Astrocyte (in vitro differentiated cells and primary cell): ENCODE results near the gene PCNA. TPM values are rescaled to one million over a fixed set of nuclear protein-coding genes. Genes with fewer than 3 reads are reported as not detected.
"Not testable (repeated sequence)": the region's sequence is repeated elsewhere in the genome, so short reads cannot be mapped to it uniquely, and the experiment has no call there.

ENCODE experiments used
- DNase-seq: peaks from one replicate; pipeline ENCODE4 v3.0.0-alpha.2; 2010; ENCODE audit warnings: low read depth
- FAIRE-seq: peaks from 2 replicates; lab custom pipeline; 2011; peaks lifted over from hg19 to GRCh38; lab: Jason Lieb, UNC
- H2AFZ ChIP-seq: 2 replicates; pipeline ENCODE4 v1.6.0; 2012; ENCODE audit warnings: low read depth, low read length, inconsistent platforms
- H3K27ac ChIP-seq: 2 replicates; pipeline ENCODE4 v1.5.1; 2011; ENCODE audit warnings: low read depth, low read length, inconsistent platforms
- H3K27me3 ChIP-seq: 2 replicates; pipeline ENCODE4 v1.6.0; 2011; ENCODE audit warnings: low read length, inconsistent platforms; ENCODE audit not compliant: insufficient read depth
- H3K36me3 ChIP-seq: 2 replicates; pipeline ENCODE4 v1.5.1; 2011; ENCODE audit warnings: low read length, inconsistent platforms; ENCODE audit not compliant: insufficient read depth
- H3K4me1 ChIP-seq: 2 replicates; pipeline ENCODE4 v1.5.1; 2011; ENCODE audit warnings: low read length, inconsistent platforms; ENCODE audit not compliant: insufficient read depth
- H3K4me2 ChIP-seq: 2 replicates; pipeline ENCODE4 v1.6.0; 2012; ENCODE audit warnings: low read length, inconsistent platforms
- H3K4me3 ChIP-seq: 2 replicates; pipeline ENCODE4 v1.5.1; 2011; ENCODE audit warnings: low read depth, mild to moderate bottlenecking, low read length, inconsistent platforms; ENCODE audit not compliant: insufficient read depth
- H3K79me2 ChIP-seq: 2 replicates; pipeline ENCODE4 v1.6.0; 2012; ENCODE audit warnings: mild to moderate bottlenecking, low read length, inconsistent platforms; ENCODE audit not compliant: insufficient read depth
- H3K9ac ChIP-seq: 2 replicates; pipeline ENCODE4 v1.6.0; 2012; ENCODE audit warnings: mild to moderate bottlenecking, low read length, inconsistent platforms
- H3K9me3 ChIP-seq: 2 replicates; pipeline ENCODE4 v1.5.1; 2012; ENCODE audit warnings: low read depth, mild to moderate bottlenecking, low read length, inconsistent platforms; ENCODE audit not compliant: insufficient read depth
- H4K20me1 ChIP-seq: 2 replicates; pipeline ENCODE4 v1.6.0; 2012; ENCODE audit warnings: low read length, inconsistent platforms; ENCODE audit not compliant: insufficient read depth
- H3K27ac Mint-ChIP-seq: one replicate; pipeline ENCODE4 v1.8.0; 2021; ENCODE audit warnings: mild to moderate bottlenecking, mixed read lengths; ENCODE audit not compliant: unreplicated experiment
- H3K27me3 Mint-ChIP-seq: one replicate; pipeline ENCODE4 v1.8.0; 2021; ENCODE audit warnings: low read depth, mixed read lengths; ENCODE audit not compliant: unreplicated experiment
- H3K36me3 Mint-ChIP-seq: one replicate; pipeline ENCODE4 v1.8.0; 2021; ENCODE audit warnings: low read depth, mixed read lengths; ENCODE audit not compliant: unreplicated experiment
- H3K4me1 Mint-ChIP-seq: one replicate; pipeline ENCODE4 v1.8.0; 2021; ENCODE audit warnings: low read depth, mixed read lengths; ENCODE audit not compliant: unreplicated experiment
- H3K4me3 Mint-ChIP-seq: one replicate; pipeline ENCODE4 v1.8.0; 2021; ENCODE audit warnings: mild to moderate bottlenecking, moderate library complexity, mixed read lengths; ENCODE audit not compliant: unreplicated experiment
- H3K9me3 Mint-ChIP-seq: one replicate; pipeline ENCODE4 v1.8.0; 2021; ENCODE audit warnings: mild to moderate bottlenecking, mixed read lengths; ENCODE audit not compliant: unreplicated experiment
- EZH2 ChIP-seq: IDR thresholded peaks from 2 replicates; pipeline ENCODE4 v1.6.1; 2012; ENCODE audit warnings: mild to moderate bottlenecking, low read length, inconsistent platforms; ENCODE audit not compliant: insufficient read depth
- total RNA-seq: library from RNA; stranded (reverse); gene quantifications from 2 replicates; pipeline ENCODE4 v1.2.1, GENCODE V29; 2021
- TF ChIP-seq, protein P1 (sequence below): IDR thresholded peaks from 2 replicates; pipeline ENCODE4 v1.5.1; 2011; ENCODE audit warnings: low read depth, mild to moderate bottlenecking, inconsistent platforms, low read length, moderate library complexity; ENCODE audit not compliant: insufficient read depth

Gene PCNA
- total RNA-seq, 1 donor from 2014 or later: 77.6 TPM

DNA sequence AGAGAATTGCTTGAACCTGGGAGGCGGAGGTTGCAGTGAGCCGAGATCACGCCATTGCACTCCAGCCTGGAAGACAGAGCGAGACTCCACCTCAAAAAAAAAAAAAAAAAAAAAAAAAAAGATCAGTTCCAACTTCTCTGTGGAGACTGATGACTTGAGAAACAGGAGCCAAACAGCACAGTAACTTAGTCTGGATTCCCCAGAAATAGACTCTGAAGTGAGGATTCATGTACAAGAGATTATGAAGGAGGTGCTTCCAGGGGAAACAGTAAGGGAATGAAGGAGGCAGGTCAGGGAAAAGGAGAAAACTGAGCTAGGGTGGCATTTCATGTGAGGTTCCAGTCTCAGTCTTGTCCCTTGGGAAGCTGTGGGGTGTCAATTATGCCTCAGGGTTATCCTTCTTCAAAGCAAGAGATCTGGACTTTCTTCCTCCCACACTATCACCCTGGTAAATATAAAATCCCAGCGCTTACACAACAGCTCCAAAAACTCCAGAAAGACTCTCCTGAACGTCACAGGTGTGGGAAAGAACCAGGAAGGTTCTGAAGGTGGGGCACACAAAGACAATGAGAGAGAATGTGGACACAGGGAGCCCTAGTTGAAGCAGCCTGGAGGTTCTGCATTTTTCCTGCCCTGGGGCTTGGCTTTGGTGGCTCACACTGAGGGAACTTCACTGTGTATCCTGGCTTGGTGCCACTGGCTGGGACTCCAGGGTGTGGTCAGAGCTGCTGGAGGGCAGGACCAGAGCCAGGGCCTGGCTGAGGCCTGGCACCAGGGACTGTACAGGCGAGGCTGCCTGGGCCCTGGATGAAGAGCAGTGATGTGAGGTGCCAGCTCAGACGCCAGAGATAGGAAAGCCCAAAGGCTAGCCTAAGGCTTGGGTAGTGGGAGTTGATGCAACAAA lies 46.8 kb downstream of the PCNA start:
- no peak for FAIRE-seq

DNA sequence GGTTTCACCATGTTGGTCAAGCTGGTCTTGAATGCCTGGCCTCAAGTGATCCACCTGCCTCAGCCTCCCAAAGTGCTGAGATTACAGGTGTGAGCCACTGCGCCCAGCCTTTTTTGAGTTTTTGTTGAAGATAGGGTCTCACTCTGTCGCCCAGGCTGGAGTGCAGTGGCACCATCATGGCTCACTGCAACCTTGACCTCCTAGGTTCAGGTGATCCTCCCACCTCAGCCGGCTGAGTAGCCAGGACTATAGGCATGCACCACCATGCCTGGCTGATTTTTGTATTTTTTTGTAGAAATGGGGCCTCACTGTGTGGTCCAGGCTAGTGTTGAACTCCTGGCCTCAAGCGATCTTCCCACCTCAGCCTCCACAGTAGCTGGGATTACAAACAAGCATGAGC lies 47.8 kb downstream of the PCNA start:
- not testable (repeated sequence) for H3K4me1 ChIP-seq, H3K27ac ChIP-seq, H3K27ac Mint-ChIP-seq, H3K4me3 ChIP-seq, H3K9ac ChIP-seq, H3K79me2 ChIP-seq, H3K9me3 Mint-ChIP-seq, H3K4me3 Mint-ChIP-seq, H3K9me3 ChIP-seq, H2AFZ ChIP-seq, H3K36me3 ChIP-seq, H4K20me1 ChIP-seq, H3K27me3 Mint-ChIP-seq, H3K36me3 Mint-ChIP-seq, H3K4me1 Mint-ChIP-seq, H3K4me2 ChIP-seq, DNase-seq, FAIRE-seq, H3K27me3 ChIP-seq

More for the DNA sequence above, 46.8 kb downstream of the PCNA start:
- Histone ChIP-seq H3K4me3 (no peak overlapping the region), H3K36me3 (no peaks in the 10 kb centered on the region), H3K9me3 (no peaks in the 10 kb centered on the region), H3K27me3 (no peaks in the 10 kb centered on the region), H3K4me2 (peak overlapping the region; percentile 0), H2AFZ (peak overlapping the region; percentile 18), H3K9ac (no peak overlapping the region), H3K79me2 (no peaks in the 10 kb centered on the region), H4K20me1 (no peaks in the 10 kb centered on the region), H3K27ac (no peak overlapping the region), H3K4me1 (peaks cover 8% of the 10 kb centered on the region)
- H3K4me1 Mint-ChIP-seq: no peaks in the 10 kb centered on the region
- peak; percentile 45 for DNase-seq
- H3K36me3 Mint-ChIP-seq: no peaks in the 10 kb centered on the region
- no peaks in the 10 kb centered on the region for H3K9me3 Mint-ChIP-seq
- no peak overlapping the region for H3K4me3 Mint-ChIP-seq
- H3K27ac Mint-ChIP-seq: no peak overlapping the region
- no peak for TF ChIP-seq EZH2
- TF ChIP-seq, protein P1, sequence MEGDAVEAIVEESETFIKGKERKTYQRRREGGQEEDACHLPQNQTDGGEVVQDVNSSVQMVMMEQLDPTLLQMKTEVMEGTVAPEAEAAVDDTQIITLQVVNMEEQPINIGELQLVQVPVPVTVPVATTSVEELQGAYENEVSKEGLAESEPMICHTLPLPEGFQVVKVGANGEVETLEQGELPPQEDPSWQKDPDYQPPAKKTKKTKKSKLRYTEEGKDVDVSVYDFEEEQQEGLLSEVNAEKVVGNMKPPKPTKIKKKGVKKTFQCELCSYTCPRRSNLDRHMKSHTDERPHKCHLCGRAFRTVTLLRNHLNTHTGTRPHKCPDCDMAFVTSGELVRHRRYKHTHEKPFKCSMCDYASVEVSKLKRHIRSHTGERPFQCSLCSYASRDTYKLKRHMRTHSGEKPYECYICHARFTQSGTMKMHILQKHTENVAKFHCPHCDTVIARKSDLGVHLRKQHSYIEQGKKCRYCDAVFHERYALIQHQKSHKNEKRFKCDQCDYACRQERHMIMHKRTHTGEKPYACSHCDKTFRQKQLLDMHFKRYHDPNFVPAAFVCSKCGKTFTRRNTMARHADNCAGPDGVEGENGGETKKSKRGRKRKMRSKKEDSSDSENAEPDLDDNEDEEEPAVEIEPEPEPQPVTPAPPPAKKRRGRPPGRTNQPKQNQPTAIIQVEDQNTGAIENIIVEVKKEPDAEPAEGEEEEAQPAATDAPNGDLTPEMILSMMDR: no peak
- peaks cover 5% of the 10 kb centered on the region for H3K27me3 Mint-ChIP-seq

DNA sequence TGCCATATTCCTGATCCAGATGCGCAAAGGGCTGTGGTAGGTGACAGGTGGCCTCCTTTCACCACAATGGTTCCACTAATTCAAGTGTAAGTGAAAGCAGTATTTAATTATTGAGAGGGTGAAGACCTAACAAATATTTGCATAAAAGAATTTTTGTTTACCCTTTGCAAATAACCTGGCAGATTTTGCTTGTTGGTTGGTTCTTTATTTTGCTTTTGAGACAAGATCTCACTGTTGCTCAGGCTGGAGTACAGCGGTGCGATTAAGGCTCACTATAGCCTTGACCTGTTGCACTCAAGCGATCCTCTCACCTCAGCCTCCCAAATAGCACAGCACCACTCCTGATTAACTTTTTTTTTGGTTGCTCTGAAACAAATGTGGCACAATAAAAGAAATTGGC lies 49.2 kb downstream of the PCNA start:
- Histone ChIP-seq H3K27me3 (no peaks in the 10 kb centered on the region), H4K20me1 (no peaks in the 10 kb centered on the region), H3K9ac (no peak overlapping the region), H3K36me3 (no peaks in the 10 kb centered on the region), H2AFZ (no peak overlapping the region), H3K4me2 (no peak overlapping the region), H3K4me3 (no peak overlapping the region), H3K79me2 (no peaks in the 10 kb centered on the region), H3K27ac (no peak overlapping the region), H3K9me3 (no peaks in the 10 kb centered on the region), H3K4me1 (peaks cover 15% of the 10 kb centered on the region)
- H3K4me3 Mint-ChIP-seq: no peak overlapping the region
- H3K9me3 Mint-ChIP-seq: peaks cover 3% of the 10 kb centered on the region
- DNase-seq (no peak), FAIRE-seq (no peak)
- H3K36me3 Mint-ChIP-seq: no peaks in the 10 kb centered on the region
- H3K4me1 Mint-ChIP-seq: peaks cover 3% of the 10 kb centered on the region
- H3K27ac Mint-ChIP-seq: no peak overlapping the region
- TF ChIP-seq, protein P1: no peak
- TF ChIP-seq EZH2: no peak
- peaks cover 5% of the 10 kb centered on the region for H3K27me3 Mint-ChIP-seq
